ENCODE measurements around the gene ANKRD63. TPM values are rescaled to one million over a fixed set of nuclear protein-coding genes. Genes with fewer than 3 reads are reported as not detected.

ANKRD63 gene
- polyA plus RNA-seq, 3 donors = not detected

- WGBS (ENCODE audit: insufficient coverage) = 99% methylated on average over 10 of the region's 10 CpGs
- H3K27me3 ChIP-seq (ENCODE audit: control insufficient read depth in 2 of 2, insufficient read depth in 2 of 2, low read length in 2 of 2) = no peaks in the 10 kb centered on the region
- no peak overlapping the region for H3K27ac ChIP-seq (ENCODE audit: low read depth in 1 of 2, low read length in 2 of 2)
- no peak for DNase-seq
- no peak overlapping the region for H3K4me3 Mint-ChIP-seq
- H3K27me3 Mint-ChIP-seq (ENCODE audit: low read depth in 3 of 3) = peaks cover 0 to 1% (median 1%) of the 10 kb centered on the region in 3 donors
- H3K36me3 Mint-ChIP-seq = peaks cover 86 to 98% of the 10 kb centered on the region in 2 donors
- H3K4me1 Mint-ChIP-seq = peaks cover 34% of the 10 kb centered on the region
- no peak overlapping the region for H3K4me3 ChIP-seq (replicated peaks in 1 of 3; ENCODE audit: low read depth in 2 of 3, low read length in 3 of 3)
- TF ChIP-seq, protein P1, sequence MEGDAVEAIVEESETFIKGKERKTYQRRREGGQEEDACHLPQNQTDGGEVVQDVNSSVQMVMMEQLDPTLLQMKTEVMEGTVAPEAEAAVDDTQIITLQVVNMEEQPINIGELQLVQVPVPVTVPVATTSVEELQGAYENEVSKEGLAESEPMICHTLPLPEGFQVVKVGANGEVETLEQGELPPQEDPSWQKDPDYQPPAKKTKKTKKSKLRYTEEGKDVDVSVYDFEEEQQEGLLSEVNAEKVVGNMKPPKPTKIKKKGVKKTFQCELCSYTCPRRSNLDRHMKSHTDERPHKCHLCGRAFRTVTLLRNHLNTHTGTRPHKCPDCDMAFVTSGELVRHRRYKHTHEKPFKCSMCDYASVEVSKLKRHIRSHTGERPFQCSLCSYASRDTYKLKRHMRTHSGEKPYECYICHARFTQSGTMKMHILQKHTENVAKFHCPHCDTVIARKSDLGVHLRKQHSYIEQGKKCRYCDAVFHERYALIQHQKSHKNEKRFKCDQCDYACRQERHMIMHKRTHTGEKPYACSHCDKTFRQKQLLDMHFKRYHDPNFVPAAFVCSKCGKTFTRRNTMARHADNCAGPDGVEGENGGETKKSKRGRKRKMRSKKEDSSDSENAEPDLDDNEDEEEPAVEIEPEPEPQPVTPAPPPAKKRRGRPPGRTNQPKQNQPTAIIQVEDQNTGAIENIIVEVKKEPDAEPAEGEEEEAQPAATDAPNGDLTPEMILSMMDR (IDR thresholded peaks at IDR 0.05) = no peak
- peak overlapping the region in 3 of 7 donors; percentile 16 to 52 (median 33) for H3K27ac Mint-ChIP-seq
- H3K4me1 ChIP-seq (ENCODE audit: control insufficient read depth in 1 of 2, insufficient read depth in 2 of 2, low read length in 2 of 2) = peaks cover 27 to 32% of the 10 kb centered on the region in 2 donors
- H3K79me2 ChIP-seq (ENCODE audit: insufficient read depth, low read length) = peaks cover 49% of the 10 kb centered on the region
- no peak overlapping the region for H3K9ac ChIP-seq (ENCODE audit: insufficient read depth, low read length, poor library complexity, severe bottlenecking)
- H4K20me1 ChIP-seq (ENCODE audit: insufficient read depth, low read length) = peaks cover 100% of the 10 kb centered on the region
- H2AFZ ChIP-seq (ENCODE audit: insufficient read depth, low read depth, low read length, poor library complexity, severe bottlenecking) = no peak overlapping the region
- no peaks in the 10 kb centered on the region for H3K9me3 Mint-ChIP-seq
- H3K9me3 ChIP-seq (replicated peaks in 1 of 2; ENCODE audit: control insufficient read depth in 1 of 2, insufficient read depth in 1 of 2, low read length in 2 of 2) = no peaks in the 10 kb centered on the region
- H3K36me3 ChIP-seq (replicated peaks in 1 of 2; ENCODE audit: control insufficient read depth in 1 of 2, insufficient read depth in 2 of 2, low read length in 2 of 2) = peaks cover 95 to 100% of the 10 kb centered on the region in 2 donors
- intact Hi-C loops (cut with micrococcal nuclease) = no loop called here
- no peak overlapping the region for H3K4me2 ChIP-seq (replicated peaks; ENCODE audit: extremely low read depth, low read length, poor library complexity, severe bottlenecking)
Measured at GRCh38 chr15:40297356-40297755, 14.5 kb upstream of the ANKRD63 start.

- no peak for DNase-seq
Measured at GRCh38 chr15:40296561-40297230, 13.8 kb upstream of the ANKRD63 start.

More at GRCh38 chr15:40296561-40297230, 13.8 kb upstream of the ANKRD63 start:
- Mint-ChIP-seq H3K9me3 (no peaks in the 10 kb centered on the region), H3K36me3 (peaks cover 88 to 98% of the 10 kb centered on the region in 2 donors), H3K27ac (peak overlapping the region in 1 of 7 donors; percentile 10), H3K27me3 (ENCODE audit: low read depth in 3 of 3) (peaks cover 0 to 1% (median 1%) of the 10 kb centered on the region in 3 donors), H3K4me1 (peaks cover 28% of the 10 kb centered on the region), H3K4me3 (no peak overlapping the region)
- H3K4me3 ChIP-seq (replicated peaks in 1 of 3; ENCODE audit: low read depth in 2 of 3, low read length in 3 of 3) = no peak overlapping the region
- H2AFZ ChIP-seq (ENCODE audit: insufficient read depth, low read depth, low read length, poor library complexity, severe bottlenecking) = no peak overlapping the region
- TF ChIP-seq, protein P1 (IDR thresholded peaks at IDR 0.05) = no peak
- H3K27me3 ChIP-seq (ENCODE audit: control insufficient read depth in 2 of 2, insufficient read depth in 2 of 2, low read length in 2 of 2) = no peaks in the 10 kb centered on the region
- intact Hi-C loops (cut with micrococcal nuclease) = no loop called here
- no peak overlapping the region for H3K9ac ChIP-seq (ENCODE audit: insufficient read depth, low read length, poor library complexity, severe bottlenecking)
- H3K79me2 ChIP-seq (ENCODE audit: insufficient read depth, low read length) = peaks cover 42% of the 10 kb centered on the region
- no peaks in the 10 kb centered on the region for H3K9me3 ChIP-seq (replicated peaks in 1 of 2; ENCODE audit: control insufficient read depth in 1 of 2, insufficient read depth in 1 of 2, low read length in 2 of 2)
- peaks cover 100% of the 10 kb centered on the region for H4K20me1 ChIP-seq (ENCODE audit: insufficient read depth, low read length)
- WGBS (ENCODE audit: insufficient coverage) = 100% methylated on average over 3 of the region's 5 CpGs
- H3K4me1 ChIP-seq (ENCODE audit: control insufficient read depth in 1 of 2, insufficient read depth in 2 of 2, low read length in 2 of 2) = peaks cover 20 to 25% of the 10 kb centered on the region in 2 donors
- no peak overlapping the region for H3K4me2 ChIP-seq (replicated peaks; ENCODE audit: extremely low read depth, low read length, poor library complexity, severe bottlenecking)
- H3K36me3 ChIP-seq (replicated peaks in 1 of 2; ENCODE audit: control insufficient read depth in 1 of 2, insufficient read depth in 2 of 2, low read length in 2 of 2) = peaks cover 95 to 100% of the 10 kb centered on the region in 2 donors
- H3K27ac ChIP-seq (ENCODE audit: low read depth in 1 of 2, low read length in 2 of 2) = peak overlapping the region in 1 of 2 donors; percentile 14

Measured in CD14-positive monocyte (primary cell).